Tibial nerve (tissue), 4 donors: ENCODE measurements around the gene UMAD1. TPM values are rescaled to one million over a fixed set of nuclear protein-coding genes. Genes with fewer than 3 reads are reported as not detected.

ENCODE experiments used
- DNase-seq, 2 donors: peaks; one replicate each; pipeline ENCODE4 v3.0.0-alpha.2; 2019; ENCODE audit warnings: low spot score in 2 of 2
- H3K27ac ChIP-seq, 4 donors: fragments of 200-600 bp; sonication (generic) in 3 of 4; one replicate each; pipeline ENCODE4 v1.5.1; 2017 to 2019; ENCODE audit warnings: mild to moderate bottlenecking in 1 of 4
- H3K27me3 ChIP-seq, 2 donors: fragments of 200-600 bp; sonication (generic) in 1 of 2; one replicate each; pipeline versions ENCODE4 v1.5.1 to v1.6.0; 2017 to 2019
- H3K36me3 ChIP-seq, 3 donors: fragments of 200-600 bp; sonication (generic); one replicate each; pipeline ENCODE4 v1.5.1; 2018 to 2019
- H3K4me1 ChIP-seq, 4 donors: fragments of 200-600 bp; sonication (generic) in 3 of 4; one replicate each; pipeline ENCODE4 v1.5.1; 2017 to 2019
- H3K4me3 ChIP-seq, 4 donors: fragments of 200-600 bp; sonication (generic) in 3 of 4; one replicate each; pipeline ENCODE4 v1.5.1; 2017 to 2019; ENCODE audit warnings: mild to moderate bottlenecking in 1 of 4, moderate library complexity in 1 of 4
- H3K9me3 ChIP-seq, 4 donors: fragments of 200-600 bp; sonication (generic) in 3 of 4; one replicate each; pipeline ENCODE4 v1.5.1; 2017 to 2019
- EP300 ChIP-seq, 2 donors: sonication (generic); formaldehyde crosslinking; IDR thresholded peaks; one replicate each; pipeline ENCODE4 v1.6.1; 2017; ENCODE audit warnings: antibody characterized with exemption in 2 of 2, mild to moderate bottlenecking in 1 of 2
- POLR2A ChIP-seq, 2 donors: fragments of 450-650 bp; IDR thresholded peaks; one replicate each; pipeline ENCODE4 v1.6.1; 2017; ENCODE audit warnings: antibody characterized with exemption in 2 of 2, mild to moderate bottlenecking in 2 of 2, moderate library complexity in 2 of 2
- WGBS, 2 donors: methylation state at CpG; one replicate each; pipeline ENCODE4 v1.1.5; 2018; 5-methylcytosine and 5-hydroxymethylcytosine counted together
- total RNA-seq, 4 donors: library from RNA; depleted of rRNA; stranded (reverse); fragments of >200 nt; gene quantifications; one replicate each; pipeline ENCODE4 v1.1.0, GENCODE V29; 2016
- TF ChIP-seq, protein P1 (sequence below), 5 experiments: fragments of 200-600 bp in 3 of 5; fragments of 450-650 bp in 2 of 5; sonication (generic) in 3 of 5; IDR thresholded peaks; one replicate each; pipeline ENCODE4 v1.5.1; 2016 to 2019; ENCODE audit warnings: antibody characterized with exemption in 5 of 5, mild to moderate bottlenecking in 3 of 5, moderate library complexity in 2 of 5

The UMAD1 gene
- total RNA-seq, 4 donors from 2014 or later = 6.0 to 14.9 (median 10.2) TPM

DNA sequence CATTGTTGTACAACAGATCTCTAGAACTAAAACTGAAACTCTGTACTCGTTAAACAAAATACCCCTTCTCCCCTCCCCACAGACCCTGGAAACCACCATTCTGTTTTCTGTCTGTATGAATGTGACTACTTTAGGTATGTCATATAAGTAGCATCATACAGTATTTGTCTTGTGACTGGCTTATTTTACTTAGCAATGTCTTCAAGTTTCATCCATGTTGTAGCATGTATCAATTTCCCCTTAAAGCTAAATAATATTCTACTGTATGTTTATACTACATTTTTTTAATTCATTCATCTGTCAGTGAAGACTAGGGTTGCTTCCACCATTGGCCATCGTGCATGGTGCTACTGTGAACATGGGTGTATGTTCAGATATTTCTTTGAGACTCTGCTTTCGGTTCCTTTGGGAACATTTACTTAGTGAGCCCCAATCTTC, 149.0 kb downstream of the UMAD1 start:
- Histone ChIP-seq H3K4me3 (no peak overlapping the region), H3K9me3 (no peaks in the 10 kb centered on the region), H3K36me3 (peaks cover 0 to 13% (median 0%) of the 10 kb centered on the region in 3 donors), H3K27ac (no peak overlapping the region), H3K27me3 (no peaks in the 10 kb centered on the region), H3K4me1 (no peaks in the 10 kb centered on the region)
- WGBS, 2 donors = 73 to 77% methylated on average over 3 of the region's 3 CpGs
- TF ChIP-seq EP300 (IDR thresholded peaks at IDR 0.05) = no peak
- TF ChIP-seq, protein P1, sequence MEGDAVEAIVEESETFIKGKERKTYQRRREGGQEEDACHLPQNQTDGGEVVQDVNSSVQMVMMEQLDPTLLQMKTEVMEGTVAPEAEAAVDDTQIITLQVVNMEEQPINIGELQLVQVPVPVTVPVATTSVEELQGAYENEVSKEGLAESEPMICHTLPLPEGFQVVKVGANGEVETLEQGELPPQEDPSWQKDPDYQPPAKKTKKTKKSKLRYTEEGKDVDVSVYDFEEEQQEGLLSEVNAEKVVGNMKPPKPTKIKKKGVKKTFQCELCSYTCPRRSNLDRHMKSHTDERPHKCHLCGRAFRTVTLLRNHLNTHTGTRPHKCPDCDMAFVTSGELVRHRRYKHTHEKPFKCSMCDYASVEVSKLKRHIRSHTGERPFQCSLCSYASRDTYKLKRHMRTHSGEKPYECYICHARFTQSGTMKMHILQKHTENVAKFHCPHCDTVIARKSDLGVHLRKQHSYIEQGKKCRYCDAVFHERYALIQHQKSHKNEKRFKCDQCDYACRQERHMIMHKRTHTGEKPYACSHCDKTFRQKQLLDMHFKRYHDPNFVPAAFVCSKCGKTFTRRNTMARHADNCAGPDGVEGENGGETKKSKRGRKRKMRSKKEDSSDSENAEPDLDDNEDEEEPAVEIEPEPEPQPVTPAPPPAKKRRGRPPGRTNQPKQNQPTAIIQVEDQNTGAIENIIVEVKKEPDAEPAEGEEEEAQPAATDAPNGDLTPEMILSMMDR (IDR thresholded peaks at IDR 0.05) = no peak
- no peak for TF ChIP-seq POLR2A (IDR thresholded peaks at IDR 0.05)
- DNase-seq = no peak

DNA sequence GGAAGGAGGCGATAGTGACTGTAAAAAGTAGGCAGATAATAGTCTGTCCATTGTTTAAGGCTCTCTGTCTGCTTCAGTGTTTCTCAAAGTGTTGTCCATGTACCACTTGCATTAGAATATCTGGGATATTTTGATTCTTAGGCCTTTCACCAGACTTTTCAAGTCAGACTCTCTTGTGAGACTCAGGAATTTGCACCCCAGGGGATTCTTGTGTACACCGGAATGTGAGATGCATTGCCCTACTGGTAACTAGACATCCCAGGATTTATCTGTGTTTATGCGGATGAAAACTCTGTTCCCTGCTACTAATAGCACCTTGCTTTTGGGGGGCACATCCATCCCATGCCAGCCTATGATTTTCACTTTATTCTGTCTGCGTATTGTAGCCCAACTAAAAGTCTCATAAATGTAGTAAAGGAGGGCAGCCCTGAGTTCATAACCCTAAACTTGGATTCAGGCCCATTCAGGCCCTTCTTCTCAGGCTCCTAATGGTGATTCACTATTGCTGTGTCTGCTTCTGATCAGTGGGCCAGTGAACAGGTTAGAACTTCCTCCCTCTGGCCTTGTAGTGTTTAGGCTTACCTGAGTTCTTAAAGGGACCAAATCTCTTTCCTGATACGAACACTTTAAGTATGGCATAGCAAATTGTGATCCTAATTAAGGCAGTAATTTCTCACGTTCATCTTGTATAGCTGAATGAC, 149.6 kb downstream of the UMAD1 start:
- H3K4me1 ChIP-seq = no peaks in the 10 kb centered on the region
- 76 to 83% methylated on average over 6 of the region's 6 CpGs for WGBS, 2 donors
- H3K36me3 ChIP-seq = peaks cover 0 to 13% (median 0%) of the 10 kb centered on the region in 3 donors
- H3K27ac ChIP-seq = no peak overlapping the region
- no peak for TF ChIP-seq POLR2A (IDR thresholded peaks at IDR 0.05)
- TF ChIP-seq, protein P1 (IDR thresholded peaks at IDR 0.05) = no peak
- no peak for TF ChIP-seq EP300 (IDR thresholded peaks at IDR 0.05)
- no peaks in the 10 kb centered on the region for H3K27me3 ChIP-seq
- no peak overlapping the region for H3K4me3 ChIP-seq
- H3K9me3 ChIP-seq = no peaks in the 10 kb centered on the region
- DNase-seq = no peak

DNA sequence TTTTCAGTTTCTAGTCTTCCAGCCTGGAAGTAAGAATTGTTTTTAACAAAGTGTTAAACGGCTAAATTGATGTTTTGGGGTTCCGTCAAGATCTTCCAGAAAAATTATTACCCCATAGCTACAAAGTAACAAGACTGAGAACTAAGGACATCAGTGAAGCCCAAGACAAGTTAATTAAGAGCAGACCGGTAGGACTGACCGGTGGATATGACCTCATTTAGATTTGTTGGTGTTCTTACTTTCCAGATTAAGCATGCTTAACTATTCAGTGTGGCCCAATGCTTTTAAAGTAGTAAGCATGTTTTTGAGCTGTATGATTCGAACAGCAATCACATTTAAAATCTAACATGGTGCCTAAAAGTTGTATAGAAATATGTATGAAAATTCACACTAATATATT, 151.0 kb downstream of the UMAD1 start:
- WGBS, 2 donors = 78% methylated on average over 5 of the region's 5 CpGs
- Histone ChIP-seq H3K27ac (no peak overlapping the region), H3K4me3 (no peak overlapping the region)

DNA sequence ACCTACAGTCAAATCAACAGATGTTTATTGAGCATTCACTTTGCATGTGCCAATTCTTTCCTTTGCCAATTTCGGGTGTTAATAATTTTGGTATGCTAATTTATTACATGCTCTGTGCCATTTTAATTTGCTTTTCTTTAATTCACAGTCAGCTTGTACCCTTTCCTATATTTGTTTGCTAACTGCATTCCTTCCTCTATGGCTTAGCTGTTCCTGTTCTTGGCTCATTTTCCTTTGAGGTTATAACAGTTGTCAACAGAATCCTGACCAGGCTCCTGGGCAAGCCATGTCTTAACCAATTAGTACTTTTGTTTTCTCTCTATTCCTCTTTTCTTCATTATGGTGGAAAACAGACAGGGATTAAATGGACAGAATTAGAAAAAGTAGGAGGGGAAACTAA, 151.5 kb downstream of the UMAD1 start:
- Histone ChIP-seq H3K9me3 (no peaks in the 10 kb centered on the region), H3K36me3 (peaks cover 0 to 21% (median 0%) of the 10 kb centered on the region in 3 donors), H3K27ac (no peak overlapping the region), H3K4me3 (no peak overlapping the region), H3K27me3 (no peaks in the 10 kb centered on the region), H3K4me1 (no peaks in the 10 kb centered on the region)
- WGBS, 2 donors = 74 to 79% methylated on average over 1 of the region's 1 CpG
- no peak for DNase-seq
- TF ChIP-seq, protein P1 (IDR thresholded peaks at IDR 0.05) = no peak
- TF ChIP-seq EP300 (IDR thresholded peaks at IDR 0.05) = no peak
- TF ChIP-seq POLR2A (IDR thresholded peaks at IDR 0.05) = no peak

More for the DNA sequence above, 151.0 kb downstream of the UMAD1 start:
- Histone ChIP-seq H3K4me1 (no peaks in the 10 kb centered on the region), H3K27me3 (no peaks in the 10 kb centered on the region), H3K9me3 (no peaks in the 10 kb centered on the region), H3K36me3 (peaks cover 0 to 16% (median 0%) of the 10 kb centered on the region in 3 donors)
- DNase-seq = no peak
- TF ChIP-seq, protein P1 (IDR thresholded peaks at IDR 0.05) = no peak
- TF ChIP-seq POLR2A (IDR thresholded peaks at IDR 0.05) (no peak), EP300 (IDR thresholded peaks at IDR 0.05) (no peak)

DNA sequence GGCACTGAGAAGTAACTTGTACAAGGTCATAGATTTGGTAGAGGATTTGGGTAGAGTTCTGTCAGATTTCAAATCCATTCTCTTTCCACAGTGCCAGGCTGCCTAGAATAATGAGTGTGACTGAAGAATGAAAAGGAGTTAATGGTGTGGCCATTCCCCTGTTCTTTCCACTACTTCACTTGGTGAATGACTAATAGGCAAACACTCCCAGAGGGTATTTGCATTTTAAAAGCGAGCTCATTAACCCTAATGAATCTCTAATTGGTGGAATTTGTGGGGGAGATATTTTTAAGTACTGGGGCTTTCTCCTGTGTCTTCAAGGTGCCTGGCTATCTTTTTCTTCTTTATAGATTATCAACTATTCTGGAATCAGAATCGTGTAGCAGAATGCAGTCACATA, 152.7 kb downstream of the UMAD1 start:
- Histone ChIP-seq H3K9me3 (no peaks in the 10 kb centered on the region), H3K27me3 (no peaks in the 10 kb centered on the region), H3K4me3 (no peak overlapping the region), H3K4me1 (peaks cover 0 to under 1% (median 0%) of the 10 kb centered on the region in 4 donors), H3K27ac (no peak overlapping the region), H3K36me3 (peaks cover 0 to 23% (median 0%) of the 10 kb centered on the region in 3 donors)
- 63 to 75% methylated on average over 2 of the region's 2 CpGs for WGBS, 2 donors
- TF ChIP-seq, protein P1 (IDR thresholded peaks at IDR 0.05) = no peak
- TF ChIP-seq POLR2A (IDR thresholded peaks at IDR 0.05) (no peak), EP300 (IDR thresholded peaks at IDR 0.05) (no peak)
- DNase-seq = no peak
